WI38 (cell line): ENCODE data around the gene NDUFAF8.

Source experiments
- H3K4me3 ChIP-seq: 2 replicates; pipeline ENCODE4 v1.5.1; 2011; ENCODE audit warnings: low read depth, mild to moderate bottlenecking, control low read depth, low read length
- TF ChIP-seq, protein P1 (sequence below): IDR thresholded peaks from 2 replicates; pipeline ENCODE4 v1.5.1; 2012; ENCODE audit warnings: low read depth, mild to moderate bottlenecking, control low read depth, low read length

NDUFAF8 gene

GRCh38 chr17:81261582-81262336 lies 22.6 kb downstream of the NDUFAF8 start:
- H3K4me3 ChIP-seq, result no peak overlapping the region
- TF ChIP-seq, protein P1, sequence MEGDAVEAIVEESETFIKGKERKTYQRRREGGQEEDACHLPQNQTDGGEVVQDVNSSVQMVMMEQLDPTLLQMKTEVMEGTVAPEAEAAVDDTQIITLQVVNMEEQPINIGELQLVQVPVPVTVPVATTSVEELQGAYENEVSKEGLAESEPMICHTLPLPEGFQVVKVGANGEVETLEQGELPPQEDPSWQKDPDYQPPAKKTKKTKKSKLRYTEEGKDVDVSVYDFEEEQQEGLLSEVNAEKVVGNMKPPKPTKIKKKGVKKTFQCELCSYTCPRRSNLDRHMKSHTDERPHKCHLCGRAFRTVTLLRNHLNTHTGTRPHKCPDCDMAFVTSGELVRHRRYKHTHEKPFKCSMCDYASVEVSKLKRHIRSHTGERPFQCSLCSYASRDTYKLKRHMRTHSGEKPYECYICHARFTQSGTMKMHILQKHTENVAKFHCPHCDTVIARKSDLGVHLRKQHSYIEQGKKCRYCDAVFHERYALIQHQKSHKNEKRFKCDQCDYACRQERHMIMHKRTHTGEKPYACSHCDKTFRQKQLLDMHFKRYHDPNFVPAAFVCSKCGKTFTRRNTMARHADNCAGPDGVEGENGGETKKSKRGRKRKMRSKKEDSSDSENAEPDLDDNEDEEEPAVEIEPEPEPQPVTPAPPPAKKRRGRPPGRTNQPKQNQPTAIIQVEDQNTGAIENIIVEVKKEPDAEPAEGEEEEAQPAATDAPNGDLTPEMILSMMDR, result no peak

DNA sequence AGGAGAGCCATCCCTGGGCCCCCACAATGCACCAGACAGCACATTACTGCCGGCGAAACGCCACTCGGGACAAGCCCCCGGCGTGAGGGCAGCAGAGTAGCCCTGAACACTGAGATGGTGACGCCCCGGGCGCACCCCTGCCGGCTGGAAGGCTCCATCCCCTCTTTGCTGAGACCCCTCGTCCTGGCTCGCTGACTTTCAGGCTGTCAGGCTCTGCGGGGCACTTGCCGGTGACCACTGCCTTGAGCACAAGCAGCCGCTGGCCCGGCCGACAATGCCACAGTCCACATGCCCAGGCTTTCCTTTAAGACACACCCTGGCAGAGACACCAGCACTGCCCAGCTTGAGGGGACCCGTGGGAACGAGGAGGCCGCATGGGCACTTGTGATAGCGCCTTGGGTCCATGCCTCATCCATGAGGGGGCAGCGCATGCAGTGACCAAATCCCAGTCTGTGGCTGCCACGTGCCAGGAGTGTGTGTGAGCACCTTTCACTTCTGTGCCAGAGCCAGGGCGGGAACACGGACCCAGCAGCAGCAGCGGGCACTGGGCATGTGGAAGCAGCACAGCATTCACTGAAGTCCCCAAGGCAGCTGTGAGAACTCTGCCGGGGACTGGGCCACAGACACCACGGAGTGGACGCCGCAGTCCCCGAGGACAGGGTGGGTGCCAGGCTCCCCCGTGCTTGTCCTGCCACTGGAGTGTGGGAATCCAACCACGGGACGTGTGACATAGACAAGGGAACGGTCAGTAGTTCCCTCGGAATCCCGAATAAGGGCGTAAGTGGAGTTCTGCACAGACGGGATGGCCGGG lies 24.5 kb downstream of the NDUFAF8 start:
- TF ChIP-seq, protein P1, result no peak
- H3K4me3 ChIP-seq, result no peak overlapping the region

DNA sequence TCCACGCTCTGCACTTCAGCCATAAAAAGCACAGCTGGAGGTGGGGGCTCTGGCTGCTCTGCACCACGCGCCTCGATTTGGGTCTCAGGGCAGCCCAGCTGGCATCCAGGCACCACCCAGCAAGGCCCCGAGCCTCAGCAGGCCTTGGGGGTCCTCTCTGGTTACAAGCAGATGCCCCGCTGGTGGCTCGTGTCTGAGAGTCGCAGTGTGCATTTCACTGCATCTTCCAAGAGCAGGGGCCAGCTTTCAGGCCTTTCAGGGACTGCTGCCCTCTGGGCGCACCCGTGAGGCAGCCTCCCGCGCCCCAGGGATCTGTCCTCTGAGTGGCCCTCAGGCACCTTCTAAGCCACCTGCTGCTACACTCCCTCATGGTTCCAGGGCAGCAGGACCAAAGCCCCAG lies 25.5 kb downstream of the NDUFAF8 start:
- TF ChIP-seq, protein P1, result no peak
- no peak overlapping the region for H3K4me3 ChIP-seq

DNA sequence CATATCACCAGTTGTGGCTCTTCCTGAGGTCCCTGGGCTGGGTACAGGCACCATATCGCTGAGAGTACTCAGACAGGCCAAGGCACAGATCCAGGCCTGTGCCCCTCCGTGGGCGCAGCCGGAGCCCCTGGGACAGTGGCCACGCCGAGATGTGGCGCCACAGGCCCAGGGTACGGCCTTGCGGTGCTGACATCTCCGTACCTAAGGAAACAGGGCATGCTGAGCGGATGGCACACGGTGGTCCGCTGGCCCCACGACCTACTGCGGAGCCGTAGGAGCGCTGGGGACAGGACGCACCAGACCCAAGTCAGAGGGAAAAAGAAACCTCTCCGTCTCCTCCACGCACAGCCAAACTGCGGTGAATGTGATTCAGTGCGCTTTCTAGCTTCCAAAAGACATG lies 26.5 kb downstream of the NDUFAF8 start:
- TF ChIP-seq, protein P1, result no peak
- no peak overlapping the region for H3K4me3 ChIP-seq

DNA sequence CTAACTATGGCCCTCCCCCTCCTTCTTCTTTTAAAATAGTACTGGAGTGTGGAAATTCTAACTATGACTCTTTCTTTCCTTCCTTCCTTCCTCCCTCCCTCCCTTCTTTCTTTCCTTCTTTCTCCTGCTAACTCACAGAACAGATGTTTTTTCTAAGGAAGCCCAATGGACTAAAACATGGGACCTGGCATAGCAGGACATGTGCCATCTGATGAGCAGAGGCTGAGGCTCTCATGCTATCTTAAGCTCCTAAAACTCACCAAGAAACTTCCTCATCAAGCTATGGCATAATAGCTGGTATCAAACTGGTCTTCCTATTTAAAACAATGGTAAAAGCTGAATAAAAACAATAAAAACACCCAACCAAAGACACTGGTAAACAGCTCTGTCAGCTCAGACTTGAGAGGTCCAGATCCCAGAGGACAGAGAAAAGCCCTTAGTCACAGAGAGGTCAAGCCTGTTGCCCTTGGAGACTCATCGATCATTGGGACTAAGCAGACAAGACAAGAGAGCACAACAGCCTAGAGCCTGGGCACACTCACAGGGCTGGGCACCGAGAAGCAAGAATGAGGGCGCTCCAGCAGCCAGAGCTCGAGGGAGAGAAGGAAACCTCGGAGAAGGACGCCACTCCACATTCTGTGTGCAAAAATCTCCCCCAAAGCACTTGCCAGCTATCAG lies 28.4 kb downstream of the NDUFAF8 start:
- TF ChIP-seq, protein P1, result no peak
- no peak overlapping the region for H3K4me3 ChIP-seq

DNA sequence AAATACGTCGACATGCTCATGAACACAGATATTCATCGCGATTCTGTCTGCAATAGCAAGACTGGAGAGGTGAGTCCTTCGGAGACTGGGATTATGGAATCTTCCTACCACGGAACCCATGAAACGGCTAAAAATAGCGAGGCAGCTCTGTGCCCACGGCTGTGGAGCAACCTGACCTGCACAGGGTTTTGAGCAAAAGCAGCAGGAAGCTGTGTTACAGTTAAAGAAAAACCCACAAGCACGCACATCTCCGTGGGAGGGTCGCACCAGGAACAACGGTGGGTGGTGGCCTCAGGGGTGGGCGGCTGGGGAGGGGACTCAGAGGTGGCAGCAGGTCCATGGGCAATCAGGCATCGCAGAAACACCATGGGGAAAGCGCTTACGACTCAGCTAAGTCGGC lies 31.2 kb downstream of the NDUFAF8 start:
- TF ChIP-seq, protein P1, result no peak
- H3K4me3 ChIP-seq, result no peak overlapping the region

- H3K4me3 ChIP-seq, result no peak overlapping the region
- TF ChIP-seq, protein P1, result no peak
Observed at GRCh38 chr17:81271226-81271625, 32.1 kb downstream of the NDUFAF8 start.
